VCaP (cell line): Measurements from ENCODE around the gene PALB2.

Experiments used
- H3K27ac ChIP-seq: fragments of 450-650 bp; 2 replicates; pipeline ENCODE4 v1.5.1; 2017
- TF ChIP-seq, protein P1 (sequence below): fragments of 450-650 bp; conservative IDR thresholded peaks from 2 replicates; pipeline ENCODE4 v1.5.1; 2017; ENCODE audit warnings: mild to moderate bottlenecking, moderate library complexity

Gene PALB2

DNA sequence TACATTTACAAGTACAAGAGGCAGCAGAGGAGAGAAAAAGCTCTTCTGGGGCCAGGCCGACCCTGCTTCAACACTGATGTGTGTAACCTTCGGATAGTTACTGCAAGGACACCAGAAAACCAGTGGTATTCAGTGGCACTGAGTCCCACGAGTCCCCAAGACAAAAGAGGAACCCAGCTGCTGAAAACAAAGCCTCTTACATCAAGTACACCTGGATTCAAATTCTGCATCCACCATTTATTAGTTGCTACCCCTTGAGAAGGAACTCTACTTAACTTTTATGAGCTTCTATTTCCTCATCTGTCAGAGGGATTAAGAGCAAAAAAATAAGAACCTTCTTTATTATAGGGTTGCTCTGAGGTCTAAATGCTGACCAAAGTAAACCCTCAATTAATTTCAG is 86.6 kb downstream of the PALB2 start:
- H3K27ac ChIP-seq: no peak overlapping the region
- TF ChIP-seq, protein P1, sequence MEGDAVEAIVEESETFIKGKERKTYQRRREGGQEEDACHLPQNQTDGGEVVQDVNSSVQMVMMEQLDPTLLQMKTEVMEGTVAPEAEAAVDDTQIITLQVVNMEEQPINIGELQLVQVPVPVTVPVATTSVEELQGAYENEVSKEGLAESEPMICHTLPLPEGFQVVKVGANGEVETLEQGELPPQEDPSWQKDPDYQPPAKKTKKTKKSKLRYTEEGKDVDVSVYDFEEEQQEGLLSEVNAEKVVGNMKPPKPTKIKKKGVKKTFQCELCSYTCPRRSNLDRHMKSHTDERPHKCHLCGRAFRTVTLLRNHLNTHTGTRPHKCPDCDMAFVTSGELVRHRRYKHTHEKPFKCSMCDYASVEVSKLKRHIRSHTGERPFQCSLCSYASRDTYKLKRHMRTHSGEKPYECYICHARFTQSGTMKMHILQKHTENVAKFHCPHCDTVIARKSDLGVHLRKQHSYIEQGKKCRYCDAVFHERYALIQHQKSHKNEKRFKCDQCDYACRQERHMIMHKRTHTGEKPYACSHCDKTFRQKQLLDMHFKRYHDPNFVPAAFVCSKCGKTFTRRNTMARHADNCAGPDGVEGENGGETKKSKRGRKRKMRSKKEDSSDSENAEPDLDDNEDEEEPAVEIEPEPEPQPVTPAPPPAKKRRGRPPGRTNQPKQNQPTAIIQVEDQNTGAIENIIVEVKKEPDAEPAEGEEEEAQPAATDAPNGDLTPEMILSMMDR: no peak
